Stimulated activated CD8-positive, alpha-beta memory T cell treated with anti-CD3 and anti-CD28 coated beads, Interleukin-2, amount 100 ng/mL, for 48 hours (primary cell): ENCODE results near the gene MAGI1.

ENCODE experiments used
- DNase-seq, 2 donors: peaks; one replicate each; pipeline ENCODE4 v3.0.0-alpha.2; 2020; ENCODE audit warnings: low read depth in 2 of 2

Gene MAGI1

DNA sequence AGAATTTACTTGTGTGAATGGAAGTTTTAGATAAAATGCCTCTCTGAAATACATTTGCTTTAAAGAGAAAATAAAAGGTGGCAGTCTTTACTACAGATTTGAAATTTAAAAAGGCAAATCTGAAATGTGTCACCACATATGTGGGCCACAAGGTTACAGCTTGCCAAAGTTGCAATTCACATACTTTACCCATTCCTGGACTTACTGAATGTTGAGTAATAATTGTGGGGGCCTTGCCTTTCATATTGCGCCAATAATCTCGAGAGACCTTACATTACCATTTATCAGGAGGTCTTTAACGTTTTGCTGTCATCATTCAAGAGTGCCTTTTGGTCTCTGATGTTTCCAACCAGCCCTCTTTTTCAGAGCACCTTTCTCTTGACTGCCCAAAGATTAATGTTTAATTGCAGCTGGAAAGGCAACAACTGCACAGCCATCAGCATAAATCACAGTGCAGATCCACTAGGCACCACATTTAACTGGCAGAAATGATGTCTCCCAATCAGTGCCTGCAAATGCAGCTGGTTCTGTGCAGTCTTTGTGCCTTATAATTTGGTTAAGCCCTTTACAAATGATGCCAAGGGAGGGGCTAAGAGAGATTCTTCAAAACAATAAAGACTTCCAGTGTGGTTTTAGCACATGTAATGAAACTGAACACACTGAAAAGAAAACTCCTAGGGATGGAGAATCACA is 206.8 kb downstream of the MAGI1 start:
- no peak for DNase-seq

DNA sequence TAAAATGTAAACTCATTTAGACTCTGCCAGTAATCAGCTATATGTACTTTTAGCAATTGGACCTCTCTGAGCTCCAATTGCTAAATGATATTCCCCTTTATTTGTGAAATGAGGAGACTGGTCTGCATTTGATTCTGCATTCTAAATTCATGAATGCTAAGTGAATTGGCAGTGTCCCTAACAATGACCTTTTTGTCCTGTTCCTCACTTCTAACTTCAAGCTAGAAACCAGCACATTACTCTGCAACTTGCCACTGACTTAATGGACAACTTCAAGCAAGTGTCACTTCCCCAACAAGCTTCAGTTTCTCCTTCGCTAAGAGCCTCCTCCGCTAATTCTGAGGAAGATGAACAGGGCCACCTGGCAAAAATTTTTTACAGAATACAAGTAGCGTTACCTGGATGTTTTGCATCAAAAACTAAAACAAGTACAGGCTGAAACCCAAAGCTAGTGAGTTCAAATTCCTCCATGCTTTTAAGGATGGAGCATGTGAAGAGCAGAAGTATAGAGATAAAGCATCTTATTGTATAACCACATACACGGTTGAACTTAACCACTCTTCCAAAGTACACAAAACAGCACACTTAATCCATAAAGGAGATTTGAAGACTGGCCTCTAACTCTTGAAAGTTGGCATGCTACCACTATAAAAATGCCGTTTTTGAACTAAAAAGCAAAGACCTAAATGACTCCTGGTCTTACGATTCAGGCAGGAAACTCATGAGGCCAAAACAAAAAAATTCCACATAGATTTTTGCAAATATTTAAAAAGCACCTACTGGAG is 207.6 kb downstream of the MAGI1 start:
- DNase-seq: no peak

DNA sequence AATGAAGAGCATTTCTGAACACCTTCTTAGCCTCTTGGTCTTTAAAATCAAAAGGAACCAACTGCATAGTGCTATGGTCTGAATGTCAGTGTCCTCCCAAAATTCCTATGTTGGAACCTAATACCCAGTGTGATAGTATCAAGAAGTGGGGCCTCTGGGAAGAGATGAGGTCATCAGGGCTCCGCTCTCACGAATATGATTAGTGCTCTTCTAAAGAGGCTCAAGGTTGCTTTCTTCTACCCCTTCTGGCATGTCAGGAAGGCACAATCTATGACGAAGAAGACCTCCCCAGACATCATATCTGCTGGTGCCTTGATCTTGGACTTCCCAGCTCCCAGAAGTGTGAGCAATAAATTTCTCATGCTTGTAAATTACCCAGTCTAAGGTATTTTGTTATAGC is 209.5 kb downstream of the MAGI1 start:
- DNase-seq: no peak

DNA sequence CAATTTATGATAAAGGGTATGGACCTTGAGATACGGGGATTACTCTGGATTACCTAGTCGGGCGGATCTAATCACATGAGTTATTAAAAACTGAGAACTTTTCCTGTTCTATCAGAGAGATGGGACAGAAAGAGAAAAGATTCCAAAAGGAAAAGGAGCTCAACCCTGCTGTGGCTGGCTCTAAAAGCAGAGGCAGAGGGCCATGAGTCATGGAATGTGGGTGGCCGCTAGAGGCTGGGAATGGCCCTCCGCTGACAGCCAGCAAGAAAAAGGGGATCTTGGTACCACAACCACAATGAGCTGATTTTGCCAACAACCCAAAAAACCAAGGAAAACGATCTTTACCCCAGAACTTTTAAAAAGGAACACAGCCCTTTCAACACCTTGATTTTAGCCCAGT is 210.0 kb downstream of the MAGI1 start:
- no peak for DNase-seq

DNA sequence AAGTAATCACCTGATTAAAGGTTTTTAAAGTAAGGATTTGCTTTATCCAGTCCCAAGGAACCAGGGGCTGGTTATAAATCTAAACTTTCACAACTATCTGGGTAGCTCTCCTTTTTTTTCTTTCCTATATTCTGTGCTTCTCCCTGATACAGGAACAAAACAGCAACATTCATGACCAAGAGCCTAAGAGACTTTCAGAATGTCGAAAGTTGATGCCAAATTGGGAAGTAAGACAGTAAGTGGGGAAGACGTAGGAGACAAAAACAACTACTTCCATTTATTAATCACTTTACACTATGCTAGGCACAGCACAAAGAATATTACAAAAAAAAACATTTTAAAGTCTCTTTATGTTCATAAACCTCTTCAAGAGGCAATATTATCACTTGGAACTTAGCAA is 211.6 kb downstream of the MAGI1 start:
- no peak for DNase-seq

DNA sequence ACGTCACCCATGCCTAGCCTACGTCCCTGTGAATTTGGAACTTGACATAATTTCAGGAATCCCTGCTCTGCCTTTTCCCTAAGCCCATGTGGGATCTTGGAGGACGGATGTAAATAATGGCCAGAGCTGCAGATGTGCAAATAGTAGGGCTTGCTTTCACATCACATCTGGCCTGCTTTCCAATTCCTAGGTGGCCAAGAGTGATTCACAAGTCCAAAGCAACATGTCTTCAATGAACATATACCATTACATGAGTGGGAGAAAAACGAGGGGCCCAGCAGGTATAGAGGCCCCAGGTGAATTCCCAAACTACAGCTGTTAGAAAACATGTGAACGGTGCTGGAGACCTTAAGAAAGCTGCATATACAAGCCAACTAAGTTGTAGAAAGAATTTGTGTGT is 214.6 kb downstream of the MAGI1 start:
- DNase-seq: no peak

DNA sequence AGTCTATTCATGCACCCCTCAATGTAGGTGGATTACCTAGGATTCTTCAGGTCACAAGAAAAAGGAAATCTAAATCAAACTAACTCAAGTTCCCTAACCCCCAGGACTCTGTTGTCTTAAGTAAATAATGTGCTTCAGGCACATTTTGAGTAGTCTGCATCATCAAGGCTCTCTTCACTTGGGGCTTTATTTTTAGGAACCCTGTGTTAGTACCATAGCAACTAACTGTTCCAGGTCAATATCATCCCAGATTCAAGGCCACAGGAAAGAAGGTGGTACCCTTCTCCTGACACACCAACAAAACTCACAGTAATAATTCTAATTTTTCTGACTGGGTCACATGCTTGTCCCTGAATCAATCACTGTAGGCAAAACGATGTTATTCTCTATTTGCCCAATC is 218.1 kb downstream of the MAGI1 start:
- DNase-seq: no peak

DNA sequence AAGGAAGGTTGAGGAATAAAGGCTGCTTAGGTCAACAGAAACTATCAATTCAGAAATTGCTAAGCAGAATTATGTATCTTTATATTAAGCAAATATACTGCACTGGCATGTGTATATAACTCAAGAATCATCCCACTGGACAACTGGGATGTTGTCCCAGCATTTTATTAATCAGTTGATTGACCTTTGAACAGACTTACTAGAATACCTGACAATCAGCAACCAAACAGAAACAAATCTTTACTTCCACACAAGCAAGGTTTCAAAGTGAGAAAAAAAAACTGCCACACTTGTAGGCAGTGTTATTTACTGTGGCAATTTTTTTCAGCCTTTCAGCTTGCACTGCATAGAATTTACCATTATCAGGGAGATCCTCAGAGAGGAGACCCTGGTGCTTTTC is 218.8 kb downstream of the MAGI1 start:
- no peak for DNase-seq

DNA sequence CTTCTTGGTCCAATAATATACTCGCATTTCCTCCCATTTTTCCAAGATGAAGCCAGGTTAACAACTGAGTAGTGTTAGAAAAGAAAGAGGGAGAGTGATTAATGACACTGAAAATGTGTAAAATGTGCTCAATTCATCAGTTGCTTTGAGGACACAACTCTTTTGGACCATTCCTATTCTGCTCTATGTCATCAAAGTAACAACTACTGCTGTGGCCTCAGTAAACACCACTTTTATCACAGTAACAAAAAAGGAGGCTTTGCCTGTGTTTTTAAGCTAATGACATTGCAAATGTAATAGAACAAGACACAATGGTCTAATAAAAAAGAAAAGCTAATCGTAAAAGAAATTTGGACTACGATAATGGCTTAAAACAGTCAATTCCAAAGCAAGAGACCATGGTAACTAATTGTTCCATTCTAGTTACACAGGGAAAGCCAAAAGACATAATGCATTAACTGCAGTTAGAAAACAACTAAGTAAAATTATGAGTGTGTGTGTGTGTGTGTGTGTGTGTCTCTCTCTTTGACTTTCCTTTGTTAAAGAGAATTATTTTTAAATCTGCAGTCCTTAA is 221.1 kb downstream of the MAGI1 start:
- no peak for DNase-seq

DNA sequence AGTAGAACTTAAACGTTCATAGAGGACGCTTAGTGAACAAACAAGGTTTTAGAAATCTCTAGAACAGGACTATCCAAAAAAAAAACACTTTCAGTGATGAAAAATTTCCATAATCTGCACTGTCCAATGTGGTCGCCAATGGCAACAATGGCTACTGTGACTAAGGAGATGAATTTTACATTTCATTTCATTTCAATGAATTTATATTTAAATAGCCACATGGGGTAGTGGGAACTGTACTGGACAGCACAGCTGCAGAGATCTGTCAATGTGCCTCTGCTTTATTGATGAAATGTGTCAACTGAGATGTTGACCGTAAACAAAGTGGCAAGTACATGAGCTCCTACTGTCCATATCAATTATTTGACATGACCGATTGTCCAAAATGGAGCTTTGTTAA is 222.5 kb downstream of the MAGI1 start:
- DNase-seq: no peak

DNA sequence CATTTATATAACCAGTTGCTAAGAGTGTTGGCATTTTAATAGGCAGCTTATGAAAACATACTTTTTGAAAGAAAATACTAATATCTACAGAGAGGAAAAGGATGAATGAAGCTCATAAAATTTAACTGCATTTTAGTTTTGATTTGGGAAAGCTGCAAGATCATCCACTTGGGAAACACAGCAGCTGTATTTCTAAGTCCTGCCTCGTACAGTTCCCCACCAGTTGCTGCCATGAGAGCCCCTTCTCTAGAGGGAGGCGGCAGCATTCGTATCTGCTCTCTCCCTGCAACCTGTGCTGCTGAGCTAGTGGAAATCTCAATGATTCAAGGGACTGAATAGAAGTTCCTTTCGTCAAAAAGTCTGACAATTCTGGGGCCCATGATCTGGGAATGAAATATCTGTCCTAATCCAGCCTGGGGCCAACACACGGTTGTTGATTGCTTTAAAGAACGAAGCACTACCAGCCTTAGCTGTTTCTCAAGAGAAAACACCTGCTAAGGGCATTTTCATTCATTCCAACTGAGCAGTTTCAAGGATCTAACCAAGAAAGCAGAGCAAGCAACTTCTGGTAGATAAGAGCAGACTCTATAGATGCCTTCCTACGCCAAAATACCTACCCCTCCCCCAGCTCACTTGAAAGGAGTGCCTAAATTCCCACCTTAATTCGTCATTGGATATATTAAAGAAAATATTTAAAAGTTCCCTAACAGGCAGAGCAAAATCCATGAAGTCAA is 223.7 kb downstream of the MAGI1 start:
- no peak for DNase-seq

DNA sequence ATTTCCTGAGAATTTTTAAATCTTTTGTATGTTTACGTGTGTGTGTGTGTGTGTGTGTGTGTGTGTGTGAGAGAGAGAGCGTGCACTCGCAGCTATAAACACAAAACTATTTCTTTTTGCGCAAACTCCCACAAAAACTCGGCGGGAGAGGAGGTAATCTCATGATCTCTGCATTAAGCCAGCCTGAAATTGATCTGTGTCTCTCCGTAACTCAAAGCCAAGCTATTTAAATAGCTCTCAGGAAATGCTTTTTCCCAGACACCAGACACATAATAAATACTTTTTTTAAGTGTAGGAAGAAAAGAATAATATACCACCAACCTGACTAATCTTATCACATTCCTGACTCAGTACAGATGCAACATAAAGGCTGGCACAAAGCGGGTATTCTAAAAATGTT is 226.8 kb downstream of the MAGI1 start:
- DNase-seq: no peak

DNA sequence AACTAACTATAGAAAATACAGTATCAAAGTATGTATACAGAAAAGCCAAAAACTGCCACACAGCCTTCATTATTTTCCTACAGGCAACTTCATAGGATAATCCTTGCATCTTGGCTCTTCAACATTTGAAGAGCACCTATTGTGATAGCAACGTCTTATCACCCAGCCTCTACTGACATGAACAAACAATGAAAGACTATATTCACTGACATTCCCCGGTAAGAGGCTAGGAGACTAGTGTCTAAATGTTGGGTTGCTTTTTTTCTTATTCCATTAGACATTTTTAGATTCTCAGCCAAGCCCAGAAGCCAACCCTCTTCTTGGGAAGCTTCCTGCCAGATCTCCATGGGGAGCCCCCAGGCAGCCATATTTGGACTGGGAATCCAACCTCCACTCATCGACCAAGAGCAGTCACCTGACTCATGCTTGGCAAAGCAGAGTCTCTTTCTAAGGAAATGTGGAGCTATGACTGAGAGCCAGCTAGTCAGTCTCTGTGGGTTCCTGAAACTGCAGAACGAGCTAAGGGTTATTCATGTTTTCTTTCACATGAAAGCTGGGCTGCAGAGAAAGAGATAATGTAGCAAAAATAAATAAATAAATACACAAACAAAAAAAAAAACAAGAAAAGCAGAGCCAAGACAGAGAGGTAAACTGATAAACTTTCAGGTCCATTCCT is 227.5 kb downstream of the MAGI1 start:
- no peak for DNase-seq

DNA sequence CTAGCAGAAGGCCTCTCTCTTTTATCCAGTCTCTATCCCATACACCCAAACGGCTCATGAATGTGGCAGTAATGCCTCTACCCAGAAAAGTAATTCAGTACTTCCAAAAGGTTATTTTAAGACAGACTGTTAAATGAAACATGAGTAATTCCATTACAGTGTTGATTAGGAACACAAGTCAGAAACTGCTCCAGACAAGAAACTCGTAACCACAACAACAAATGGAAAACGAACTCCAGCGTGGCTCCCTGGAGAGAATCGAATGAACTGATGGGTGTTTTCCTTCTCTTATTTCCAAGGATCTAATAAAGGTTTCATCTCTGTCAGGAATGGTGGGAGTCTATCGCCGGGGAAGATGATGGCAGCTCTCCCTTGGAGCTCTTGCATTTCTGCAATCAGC is 228.4 kb downstream of the MAGI1 start:
- no peak for DNase-seq

DNA sequence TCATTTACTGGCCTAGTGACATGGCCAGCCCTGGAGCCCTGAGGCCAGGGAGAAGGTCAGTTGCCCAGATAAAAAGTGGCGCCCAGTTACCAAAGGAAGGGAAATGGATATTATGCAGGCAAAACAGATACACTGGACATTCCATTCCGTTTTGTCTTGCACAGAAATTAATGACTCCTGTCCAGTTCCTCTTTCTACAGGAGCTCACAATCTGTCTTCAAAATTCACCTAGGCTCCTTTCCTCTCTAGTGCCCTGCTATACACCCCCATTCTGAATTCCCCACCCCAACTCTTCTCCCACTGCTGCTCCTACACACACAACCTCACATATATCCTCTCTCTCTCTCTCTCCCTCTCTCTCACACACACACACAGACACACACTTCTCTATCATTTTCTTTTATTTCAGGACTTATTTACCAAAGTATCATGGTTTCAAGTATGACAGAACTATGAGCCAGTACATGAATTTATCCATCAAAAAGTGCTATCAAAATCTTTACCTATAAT is 229.0 kb downstream of the MAGI1 start:
- DNase-seq: no peak

DNA sequence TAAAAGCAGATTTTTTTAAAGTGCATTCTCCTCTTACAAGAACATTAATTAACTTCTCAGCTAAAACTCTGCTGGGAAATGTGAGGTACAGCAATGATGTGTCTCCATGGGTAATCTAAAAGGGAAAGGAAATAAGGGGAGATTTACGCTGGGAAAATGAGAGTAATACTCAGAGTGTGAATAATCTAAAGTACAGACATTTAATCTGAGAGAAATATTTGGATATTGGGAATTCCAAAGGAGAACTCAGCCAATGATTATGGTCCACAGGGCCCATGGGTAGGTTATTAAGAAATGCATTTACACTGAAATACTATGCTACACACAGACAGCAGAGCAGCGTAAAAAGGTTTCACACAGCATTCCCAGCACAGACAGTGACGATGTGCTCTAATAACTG is 229.9 kb downstream of the MAGI1 start:
- DNase-seq: no peak

DNA sequence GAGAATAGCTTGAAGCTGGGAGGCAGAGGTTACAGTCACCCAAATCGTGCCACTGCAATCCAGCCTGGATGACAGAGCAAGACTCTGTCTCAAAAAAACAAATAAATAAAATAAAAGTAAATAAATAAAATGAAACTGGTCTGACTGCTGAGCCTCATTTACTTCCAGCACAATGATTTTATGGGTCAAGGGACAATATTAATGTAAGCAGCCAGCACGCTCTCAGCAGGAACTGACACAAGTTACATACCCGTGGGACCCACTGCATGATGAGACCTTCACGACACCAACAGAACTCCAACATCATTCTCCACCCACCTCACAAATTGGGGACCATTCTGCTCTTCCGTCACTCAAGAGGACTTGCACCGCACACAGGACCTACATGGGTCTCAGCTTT is 230.3 kb downstream of the MAGI1 start:
- no peak for DNase-seq

DNA sequence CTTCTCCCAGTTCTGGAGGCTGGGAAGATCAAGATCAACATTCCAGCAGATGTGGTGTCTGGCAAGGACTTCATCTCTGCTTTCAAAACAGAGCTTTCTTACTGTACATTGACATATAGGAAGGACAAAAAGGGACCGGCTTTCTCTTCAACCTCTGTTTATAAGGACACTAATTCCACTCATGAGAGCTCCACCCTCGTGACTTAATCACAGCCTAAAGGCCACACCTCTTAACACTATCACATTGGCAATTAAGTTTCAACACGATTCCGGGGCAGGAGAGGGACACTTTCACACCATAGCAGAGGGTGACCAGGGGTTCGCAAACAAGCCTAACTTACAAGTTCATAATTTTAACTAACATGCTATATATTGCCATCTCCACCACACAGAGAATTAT is 231.5 kb downstream of the MAGI1 start:
- DNase-seq: no peak

DNA sequence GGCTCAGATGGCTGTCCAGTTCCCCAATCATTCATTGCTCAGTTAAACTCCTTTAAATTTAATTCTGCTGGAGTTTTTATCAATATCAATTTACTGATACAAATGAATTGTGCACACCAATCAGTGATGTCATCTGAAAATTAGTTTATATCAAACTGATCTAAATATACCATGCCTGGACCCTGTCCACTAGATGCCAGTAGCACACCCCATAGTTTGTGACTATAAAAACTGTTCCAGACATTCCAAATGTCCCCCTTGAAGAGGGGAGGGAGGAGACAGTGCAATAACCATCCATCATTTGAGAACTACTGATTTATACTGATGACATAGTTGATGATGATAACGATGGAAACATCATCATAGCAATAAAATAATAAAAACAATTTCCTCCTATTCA is 232.1 kb downstream of the MAGI1 start:
- DNase-seq: no peak

DNA sequence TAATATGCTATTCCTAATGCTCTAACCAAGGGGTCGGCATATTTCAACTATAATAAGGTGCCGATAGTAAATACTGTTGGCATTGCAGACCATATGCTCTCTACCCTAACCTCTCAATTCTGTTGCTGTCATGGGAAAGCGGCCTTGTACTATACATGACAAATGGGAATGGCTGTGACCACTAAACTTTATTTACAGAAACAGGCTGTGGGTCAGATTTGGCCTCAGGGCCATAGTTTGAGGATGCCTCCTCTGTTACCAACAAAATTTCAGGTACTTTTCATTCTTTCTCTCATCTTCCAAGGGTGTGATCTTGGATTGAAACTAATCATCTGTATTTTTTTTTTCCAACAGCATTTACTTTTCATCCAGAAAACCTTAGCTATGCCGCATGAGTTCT is 242.0 kb downstream of the MAGI1 start:
- DNase-seq: no peak

DNA sequence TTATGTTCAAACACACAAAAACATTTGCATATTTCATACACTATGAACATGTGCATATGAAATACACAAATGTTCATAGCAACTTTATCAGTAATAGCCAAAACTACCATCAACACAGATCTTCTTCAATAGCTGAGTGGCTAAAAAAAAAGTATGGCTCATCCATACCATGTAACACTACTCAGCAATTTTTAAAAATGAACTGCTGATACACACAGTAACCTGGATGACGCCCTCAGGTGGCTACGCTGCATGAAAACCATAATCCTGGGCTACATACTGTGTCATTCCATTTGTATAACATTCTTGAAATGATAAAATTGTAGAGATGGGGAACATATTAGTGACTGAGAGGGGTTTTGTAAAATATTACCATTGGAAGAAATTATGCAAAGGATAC is 243.6 kb downstream of the MAGI1 start:
- DNase-seq: no peak
